ENCODE measurements around the gene GGACT. TPM values are rescaled to one million over a fixed set of nuclear protein-coding genes. Genes with fewer than 3 reads are reported as not detected.
"Not testable (repeated sequence)": the region's sequence is repeated elsewhere in the genome, so short reads cannot be mapped to it uniquely, and the experiment has no call there.

The GGACT gene
- total RNA-seq, 1 experiment from 2014 or later, result 0.97 TPM

DNA sequence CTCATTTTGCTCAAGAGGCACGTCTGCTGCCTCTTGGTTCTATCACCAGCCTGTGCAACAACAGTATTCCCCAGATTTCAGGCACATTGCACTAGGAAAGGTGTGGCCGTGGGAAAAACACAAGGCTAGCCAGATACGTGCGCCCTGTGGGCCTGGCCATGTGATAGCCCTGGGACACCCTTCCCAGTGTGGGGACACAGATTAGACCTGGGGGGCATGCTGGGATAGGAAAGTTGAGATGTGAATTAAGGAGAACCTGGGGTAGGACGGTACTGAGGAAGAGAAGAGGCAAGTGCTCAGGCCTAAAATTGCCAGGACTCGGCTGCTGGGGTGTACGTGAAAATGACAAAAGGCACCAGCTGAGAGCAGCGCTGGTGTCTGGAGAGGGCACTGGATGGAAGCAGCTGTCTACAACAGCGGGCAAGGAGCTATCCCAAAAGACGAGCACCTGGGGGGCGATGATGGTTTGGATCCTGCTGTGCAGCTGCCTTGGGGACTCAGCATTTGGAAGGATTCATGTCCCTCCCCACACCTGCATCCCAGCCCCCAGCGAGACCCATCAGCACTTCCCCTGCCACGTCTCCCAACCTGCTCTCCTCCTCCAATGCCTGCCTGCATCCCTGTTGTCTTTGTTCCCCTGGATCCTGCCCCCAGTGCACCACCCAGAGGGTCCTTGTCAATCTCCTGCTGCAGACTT, 54.3 kb downstream of the GGACT start:
- Histone ChIP-seq H3K27me3 (no peaks in the 10 kb centered on the region), H3K9me3 (replicated peaks) (no peaks in the 10 kb centered on the region), H3K27ac (no peak overlapping the region), H3K36me3 (no peaks in the 10 kb centered on the region), H3K4me1 (no peaks in the 10 kb centered on the region), H3K4me3 (no peak overlapping the region)
- no peak for DNase-seq

DNA sequence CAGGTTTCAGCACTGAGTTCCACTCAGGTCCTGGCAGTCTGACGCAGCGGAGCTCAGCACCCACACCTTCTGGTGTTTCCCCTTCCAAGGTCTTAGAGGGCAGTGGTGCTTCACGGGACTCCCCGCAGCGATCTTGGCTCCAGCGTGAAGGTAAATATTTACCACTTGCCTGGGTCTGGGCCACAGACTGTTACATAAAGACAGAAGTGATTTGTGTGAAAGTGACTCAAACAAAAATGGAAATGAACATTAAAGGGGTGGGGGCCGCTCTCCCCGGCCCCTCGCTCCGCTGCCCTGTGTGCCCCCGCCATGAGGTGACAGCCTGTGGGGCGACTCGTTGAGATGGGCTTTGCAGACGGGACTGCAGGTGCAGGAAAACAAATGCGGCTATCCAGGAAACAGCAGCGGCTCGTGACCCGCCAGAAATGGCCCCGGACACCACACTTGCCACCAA, 55.0 kb downstream of the GGACT start:
- Histone ChIP-seq H3K27me3 (no peaks in the 10 kb centered on the region), H3K27ac (no peak overlapping the region), H3K4me1 (no peaks in the 10 kb centered on the region), H3K36me3 (no peaks in the 10 kb centered on the region), H3K4me3 (no peak overlapping the region), H3K9me3 (replicated peaks) (no peaks in the 10 kb centered on the region)
- no peak for DNase-seq

- no peaks in the 10 kb centered on the region for H3K4me1 ChIP-seq
- H3K27me3 ChIP-seq, result no peaks in the 10 kb centered on the region
- H3K9me3 ChIP-seq (replicated peaks), result no peaks in the 10 kb centered on the region
- H3K36me3 ChIP-seq, result no peaks in the 10 kb centered on the region
- H3K27ac ChIP-seq, result no peak overlapping the region
- DNase-seq, result no peak
- H3K4me3 ChIP-seq, result no peak overlapping the region
Observed at GRCh38 chr13:100532836-100533435, 55.7 kb downstream of the GGACT start.

DNA sequence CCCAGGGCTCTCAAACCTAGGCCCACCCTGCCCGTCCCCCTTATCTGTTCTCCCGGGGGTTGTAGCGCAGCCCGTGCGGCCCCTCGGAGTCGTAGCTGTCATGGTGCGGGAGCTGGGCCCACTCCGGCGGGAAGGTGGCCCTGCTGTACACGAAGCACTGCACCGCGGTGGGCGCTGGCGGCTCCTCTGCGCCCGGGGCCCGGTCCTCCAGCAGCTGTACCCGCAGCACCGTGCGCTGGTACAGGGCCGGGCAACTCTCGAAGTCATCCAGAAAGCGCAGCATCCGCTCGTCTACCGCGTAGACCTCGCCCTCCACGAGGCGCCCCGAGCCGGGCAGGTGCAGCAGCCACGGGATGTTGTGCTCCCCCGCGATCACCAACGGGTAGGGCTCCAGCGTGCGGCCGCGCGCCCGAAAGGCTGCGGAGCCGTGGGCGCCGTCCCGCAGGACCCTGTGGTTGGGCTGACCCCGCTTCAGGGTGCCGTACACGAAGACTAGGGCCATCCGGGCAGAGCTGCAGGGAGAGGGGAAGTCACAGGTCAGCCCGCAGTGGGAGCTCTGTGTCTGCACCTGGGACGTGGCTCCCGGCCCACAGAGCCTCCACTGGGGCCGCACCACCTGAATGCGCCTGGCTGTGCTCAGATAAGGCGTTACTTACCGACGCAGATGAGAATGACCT, 56.4 kb downstream of the GGACT start:
- no peaks in the 10 kb centered on the region for H3K36me3 ChIP-seq
- H3K27me3 ChIP-seq, result no peaks in the 10 kb centered on the region
- no peaks in the 10 kb centered on the region for H3K4me1 ChIP-seq
- H3K27ac ChIP-seq, result no peak overlapping the region
- no peak for DNase-seq
- H3K9me3 ChIP-seq (replicated peaks), result no peaks in the 10 kb centered on the region
- H3K4me3 ChIP-seq, result no peak overlapping the region

GRCh38 chr13:100530671-100531213, 57.8 kb downstream of the GGACT start:
- DNase-seq, result no peak
- H3K4me3 ChIP-seq, result no peak overlapping the region
- H3K36me3 ChIP-seq, result no peaks in the 10 kb centered on the region
- H3K9me3 ChIP-seq (replicated peaks), result no peaks in the 10 kb centered on the region
- H3K27me3 ChIP-seq, result no peaks in the 10 kb centered on the region
- no peak overlapping the region for H3K27ac ChIP-seq
- no peaks in the 10 kb centered on the region for H3K4me1 ChIP-seq

GRCh38 chr13:100529666-100530377, 58.8 kb downstream of the GGACT start:
- Histone ChIP-seq H3K36me3 (no peaks in the 10 kb centered on the region), H3K9me3 (replicated peaks) (no peaks in the 10 kb centered on the region), H3K4me3 (no peak overlapping the region), H3K4me1 (no peaks in the 10 kb centered on the region), H3K27ac (no peak overlapping the region), H3K27me3 (no peaks in the 10 kb centered on the region)
- no peak for DNase-seq

DNA sequence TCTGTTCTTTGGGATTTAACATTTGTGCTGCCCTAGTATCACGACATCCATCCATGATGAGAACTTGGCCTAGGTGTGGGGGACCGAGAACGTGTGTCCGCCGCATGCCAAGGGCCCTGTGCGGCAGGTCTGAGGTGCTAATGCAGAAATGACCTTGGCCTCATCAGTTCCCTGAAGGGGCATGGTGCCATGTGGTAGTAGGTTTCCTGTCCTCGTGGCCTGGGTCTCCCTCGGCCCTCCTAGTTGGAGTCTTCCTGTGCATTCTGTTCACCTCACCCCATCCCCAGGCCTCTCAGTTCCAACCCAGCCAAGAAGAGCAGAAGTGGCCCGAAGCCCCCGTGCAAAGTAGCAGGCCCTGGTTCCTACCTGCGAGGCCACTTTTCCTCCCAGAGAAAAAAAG, 59.8 kb downstream of the GGACT start:
- Histone ChIP-seq H3K4me1 (no peaks in the 10 kb centered on the region), H3K36me3 (no peaks in the 10 kb centered on the region), H3K27ac (no peak overlapping the region), H3K27me3 (no peaks in the 10 kb centered on the region), H3K9me3 (replicated peaks) (no peaks in the 10 kb centered on the region), H3K4me3 (no peak overlapping the region)
- DNase-seq, result no peak

GRCh38 chr13:100528353-100528752, 60.2 kb downstream of the GGACT start:
- DNase-seq, result no peak
- H3K9me3 ChIP-seq (replicated peaks), result no peaks in the 10 kb centered on the region
- no peak overlapping the region for H3K4me3 ChIP-seq
- H3K27ac ChIP-seq, result no peak overlapping the region
- H3K4me1 ChIP-seq, result no peaks in the 10 kb centered on the region
- no peaks in the 10 kb centered on the region for H3K36me3 ChIP-seq
- no peaks in the 10 kb centered on the region for H3K27me3 ChIP-seq

- no peaks in the 10 kb centered on the region for H3K9me3 ChIP-seq (replicated peaks)
- no peaks in the 10 kb centered on the region for H3K36me3 ChIP-seq
- H3K27me3 ChIP-seq, result no peaks in the 10 kb centered on the region
- H3K4me3 ChIP-seq, result no peak overlapping the region
- DNase-seq, result no peak
- H3K27ac ChIP-seq, result no peak overlapping the region
- H3K4me1 ChIP-seq, result 0 out of 2 replicates have a peak, but pooled peaks cover 2% of the 10 kb centered on the region
Observed at GRCh38 chr13:100527644-100528043, 60.9 kb downstream of the GGACT start.

- no peaks in the 10 kb centered on the region for H3K27me3 ChIP-seq
- H3K4me1 ChIP-seq, result 0 out of 2 replicates have a peak, but pooled peaks cover 3% of the 10 kb centered on the region
- H3K27ac ChIP-seq, result no peak overlapping the region
- H3K4me3 ChIP-seq, result no peak overlapping the region
- no peak for DNase-seq
- no peaks in the 10 kb centered on the region for H3K9me3 ChIP-seq (replicated peaks)
- no peaks in the 10 kb centered on the region for H3K36me3 ChIP-seq
Observed at GRCh38 chr13:100526318-100527000, 62.1 kb downstream of the GGACT start.

DNA sequence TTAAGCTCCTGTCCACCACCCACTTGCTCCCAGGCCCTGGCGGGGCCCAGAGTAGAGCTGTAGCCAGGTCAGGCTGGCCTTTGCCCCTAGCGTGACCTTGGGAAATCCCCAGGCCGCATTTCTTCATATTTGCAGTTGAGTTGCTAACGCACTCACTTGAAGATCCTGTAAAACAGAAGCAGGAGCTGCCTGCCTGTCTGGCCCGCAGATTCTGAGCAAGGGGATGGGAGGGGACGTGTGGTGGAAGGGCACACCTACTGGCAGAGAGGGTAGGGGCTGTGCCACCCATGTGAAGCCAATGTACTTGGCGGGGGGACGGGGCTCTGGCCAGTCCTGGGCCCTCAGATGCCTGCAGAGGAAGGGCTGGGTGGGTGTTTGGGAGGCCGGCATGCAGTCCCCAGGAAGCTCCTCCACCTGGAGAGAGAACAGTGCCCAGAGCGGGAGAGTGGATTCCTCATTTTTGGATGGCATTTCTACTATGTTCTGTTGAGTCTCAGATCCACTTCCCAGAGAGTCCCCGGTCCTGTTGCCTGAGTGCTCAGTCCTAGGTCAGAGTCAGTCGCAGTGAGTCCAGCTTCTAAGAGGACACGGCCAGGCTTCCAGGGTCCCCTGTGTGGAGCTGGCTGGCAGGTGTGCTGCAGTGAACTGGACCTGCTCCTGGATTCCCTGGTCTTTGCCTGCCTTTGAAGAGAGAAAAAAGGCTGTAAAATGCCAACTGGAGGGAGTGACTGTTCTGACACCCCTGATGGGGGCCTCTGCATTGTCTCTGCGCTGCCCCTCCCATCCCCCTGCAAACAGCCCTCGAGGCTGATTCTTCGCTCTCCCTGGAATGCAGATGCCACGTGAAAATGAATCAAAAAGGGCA, 62.9 kb downstream of the GGACT start:
- Histone ChIP-seq H3K27me3 (no peaks in the 10 kb centered on the region), H3K9me3 (replicated peaks) (no peaks in the 10 kb centered on the region), H3K4me1 (0 out of 2 replicates have a peak, but pooled peaks cover 3% of the 10 kb centered on the region), H3K36me3 (no peaks in the 10 kb centered on the region), H3K27ac (no peak overlapping the region), H3K4me3 (no peak overlapping the region)
- no peak for DNase-seq

- not testable (repeated sequence) for H3K4me1 ChIP-seq; H3K27me3 ChIP-seq; H3K36me3 ChIP-seq; H3K9me3 ChIP-seq (replicated peaks); H3K4me3 ChIP-seq; DNase-seq; H3K27ac ChIP-seq
Observed at GRCh38 chr13:100524688-100525087, 63.9 kb downstream of the GGACT start.

- Histone ChIP-seq H3K27ac (no peak overlapping the region), H3K9me3 (replicated peaks) (no peaks in the 10 kb centered on the region), H3K27me3 (no peaks in the 10 kb centered on the region), H3K36me3 (no peaks in the 10 kb centered on the region), H3K4me3 (no peak overlapping the region), H3K4me1 (0 out of 2 replicates have a peak, but pooled peaks cover 3% of the 10 kb centered on the region)
- DNase-seq, result no peak
Observed at GRCh38 chr13:100523981-100524386, 64.6 kb downstream of the GGACT start.

Measured in SJCRH30 (cell line).